HG03060 (cell line): ENCODE data around the gene CDH23.

Experiments used
- ATAC-seq: cut with Tn5 transposase; IDR thresholded peaks from one replicate; pipeline ENCODE4 v1.9.1; 2021; ENCODE audit warnings: low read depth, moderate number of reproducible peaks; ENCODE audit not compliant: unreplicated experiment

The CDH23 gene

DNA sequence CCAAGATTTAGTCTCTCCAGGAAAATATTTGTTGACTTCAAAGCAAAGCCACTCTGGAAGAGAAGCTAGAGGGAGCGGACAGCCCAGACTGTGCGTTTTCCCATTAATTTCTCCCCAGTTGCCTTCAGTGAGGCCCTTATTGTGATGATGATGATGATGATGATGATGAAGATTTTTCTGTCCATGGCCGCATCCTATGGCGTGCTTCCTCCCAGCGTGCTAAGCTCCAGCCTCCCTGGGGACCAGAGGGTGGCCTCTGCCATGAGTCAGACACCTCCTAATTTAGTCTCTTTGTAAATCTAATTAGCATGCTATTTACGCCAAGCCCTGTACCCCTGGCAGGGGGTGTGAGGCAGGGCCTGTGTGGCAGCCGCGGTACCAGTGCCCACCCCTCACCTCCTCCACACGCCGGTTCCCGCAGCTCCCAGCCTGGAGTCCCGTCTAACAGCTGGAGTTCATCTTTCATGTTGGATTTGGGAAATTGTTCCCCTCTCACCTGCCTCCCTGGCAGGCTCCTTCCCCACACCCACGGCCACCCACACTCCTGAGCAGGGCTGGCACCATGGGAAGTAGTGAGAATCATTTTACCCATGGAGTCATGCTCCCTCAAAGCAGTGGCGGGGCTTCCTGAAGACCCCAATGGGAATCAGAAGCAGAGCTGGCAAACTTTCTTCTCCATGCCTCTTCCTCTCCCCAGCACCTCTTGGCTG, 230.7 kb downstream of the CDH23 start:
- ATAC-seq, result no peak

- ATAC-seq, result no peak
These were observed 231.2 kb downstream of the CDH23 start for GRCh38 chr10:71627956-71628355.

- no peak for ATAC-seq
These were observed 232.4 kb downstream of the CDH23 start for GRCh38 chr10:71629131-71629530.

DNA sequence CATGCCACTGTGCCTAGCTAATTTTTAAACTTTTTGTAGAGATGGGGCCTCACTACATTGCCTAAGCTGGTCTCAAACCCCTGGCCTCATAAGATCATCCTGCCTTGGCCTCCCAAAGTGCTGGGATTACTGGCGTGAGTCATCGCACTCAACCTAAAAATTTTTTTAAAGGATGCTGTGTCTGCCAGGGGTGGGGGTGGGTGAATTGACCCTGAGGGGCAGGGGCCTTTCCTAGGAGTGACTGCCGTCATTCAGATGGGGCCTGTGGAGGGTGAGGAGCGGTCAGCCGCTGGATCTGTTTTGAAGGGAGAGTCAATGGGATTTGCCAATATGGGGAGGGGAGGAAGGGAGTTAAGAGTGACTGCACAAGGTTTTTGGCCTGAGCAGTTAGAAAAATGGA, 233.4 kb downstream of the CDH23 start:
- no peak for ATAC-seq

GRCh38 chr10:71631007-71631861, 234.5 kb downstream of the CDH23 start:
- no peak for ATAC-seq

GRCh38 chr10:71632200-71632820, 235.6 kb downstream of the CDH23 start:
- ATAC-seq, result no peak

- no peak for ATAC-seq
These were observed 236.3 kb downstream of the CDH23 start for GRCh38 chr10:71632896-71633600.

DNA sequence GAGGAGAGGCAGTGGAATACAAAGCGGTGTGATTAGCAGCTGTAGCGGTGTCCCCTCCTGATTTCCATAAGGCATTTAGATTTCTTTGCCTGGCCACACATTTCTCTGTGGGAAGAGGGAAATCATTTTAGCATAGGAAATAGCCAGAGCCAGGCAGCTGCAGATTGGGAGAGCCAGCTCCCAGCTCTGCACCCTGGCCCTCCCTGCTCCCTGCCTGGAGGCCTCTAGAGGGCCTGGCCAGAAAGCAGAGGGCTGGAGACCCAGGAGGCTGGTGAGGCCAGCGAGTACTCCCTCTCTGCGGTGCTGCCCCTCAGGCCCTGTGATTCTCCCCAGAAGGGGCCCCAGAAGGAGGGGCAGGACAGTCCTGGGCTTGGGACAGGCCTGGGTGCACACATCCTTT, 237.2 kb downstream of the CDH23 start:
- ATAC-seq, result no peak

DNA sequence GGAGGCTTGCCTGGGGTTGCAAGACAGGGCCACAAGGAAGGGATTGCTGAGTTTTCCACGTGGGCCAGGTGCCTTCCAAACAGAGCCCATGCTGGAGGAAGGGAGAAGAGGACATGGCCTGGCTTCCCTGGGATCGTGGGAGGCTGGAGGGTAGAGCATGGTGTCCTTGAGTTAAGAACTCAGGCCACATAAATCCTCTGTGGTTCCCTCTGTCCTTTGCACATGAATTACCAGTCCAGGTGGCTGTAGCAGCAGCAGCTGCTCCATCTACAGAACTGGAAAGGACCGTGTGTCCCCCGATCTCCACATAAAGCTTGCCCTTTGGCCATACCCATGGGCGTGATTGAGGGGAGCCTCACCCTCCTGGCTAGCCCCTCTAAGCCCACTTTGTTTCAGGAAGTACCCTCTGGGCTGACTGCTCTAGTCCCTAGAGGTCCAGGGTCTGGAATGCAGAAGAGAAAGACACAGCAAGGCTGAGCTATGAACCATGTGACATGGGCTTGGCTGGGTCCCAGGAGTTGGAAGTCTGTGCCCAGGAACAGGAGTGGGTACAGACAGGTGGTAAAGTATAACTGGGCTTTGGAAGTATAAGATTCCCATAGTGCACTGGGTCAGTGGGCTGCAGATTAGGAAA, 237.9 kb downstream of the CDH23 start:
- ATAC-seq, result no peak

GRCh38 chr10:71635251-71635866, 238.6 kb downstream of the CDH23 start:
- ATAC-seq, result no peak

DNA sequence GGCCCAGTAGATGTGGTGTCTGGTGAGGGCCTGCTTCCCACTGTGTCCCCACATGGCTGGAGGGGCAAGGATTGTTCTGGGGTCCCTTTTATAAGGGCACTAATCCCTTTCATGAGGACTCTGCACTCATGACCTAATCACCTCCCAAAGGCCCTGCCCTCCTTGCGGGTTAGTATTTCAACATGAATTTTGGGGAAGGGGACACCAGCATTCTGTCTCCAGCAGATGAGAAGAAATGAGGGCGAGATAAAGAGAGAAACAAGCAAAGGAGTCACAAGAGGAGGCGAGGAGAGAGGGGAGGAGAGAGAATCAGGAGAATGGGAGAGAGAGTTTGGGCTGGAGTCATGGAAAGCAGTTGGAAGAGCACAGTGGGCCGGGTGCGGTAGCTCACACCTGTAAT, 239.1 kb downstream of the CDH23 start:
- no peak for ATAC-seq

DNA sequence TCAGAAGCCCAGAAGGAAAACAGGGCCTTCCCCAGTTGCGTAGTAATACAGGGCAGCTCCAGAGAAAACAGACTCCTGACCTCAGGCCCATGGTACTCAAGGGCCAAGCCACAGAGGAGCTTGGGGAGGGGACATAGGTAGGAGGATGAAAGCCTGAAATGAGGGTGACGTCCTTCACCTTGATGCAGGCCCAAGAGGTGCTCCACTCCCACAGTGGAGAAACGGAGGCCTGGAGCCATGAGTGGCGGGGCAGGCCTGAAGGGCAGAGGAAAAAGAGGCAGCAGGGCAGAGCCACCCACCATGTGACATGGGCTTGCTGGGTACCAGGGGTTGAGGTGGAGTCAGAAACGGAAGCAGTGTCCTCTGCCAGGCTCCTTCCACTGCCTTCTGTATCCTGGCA, 239.9 kb downstream of the CDH23 start:
- ATAC-seq, result no peak

GRCh38 chr10:71637305-71637704, 240.6 kb downstream of the CDH23 start:
- ATAC-seq, result no peak

DNA sequence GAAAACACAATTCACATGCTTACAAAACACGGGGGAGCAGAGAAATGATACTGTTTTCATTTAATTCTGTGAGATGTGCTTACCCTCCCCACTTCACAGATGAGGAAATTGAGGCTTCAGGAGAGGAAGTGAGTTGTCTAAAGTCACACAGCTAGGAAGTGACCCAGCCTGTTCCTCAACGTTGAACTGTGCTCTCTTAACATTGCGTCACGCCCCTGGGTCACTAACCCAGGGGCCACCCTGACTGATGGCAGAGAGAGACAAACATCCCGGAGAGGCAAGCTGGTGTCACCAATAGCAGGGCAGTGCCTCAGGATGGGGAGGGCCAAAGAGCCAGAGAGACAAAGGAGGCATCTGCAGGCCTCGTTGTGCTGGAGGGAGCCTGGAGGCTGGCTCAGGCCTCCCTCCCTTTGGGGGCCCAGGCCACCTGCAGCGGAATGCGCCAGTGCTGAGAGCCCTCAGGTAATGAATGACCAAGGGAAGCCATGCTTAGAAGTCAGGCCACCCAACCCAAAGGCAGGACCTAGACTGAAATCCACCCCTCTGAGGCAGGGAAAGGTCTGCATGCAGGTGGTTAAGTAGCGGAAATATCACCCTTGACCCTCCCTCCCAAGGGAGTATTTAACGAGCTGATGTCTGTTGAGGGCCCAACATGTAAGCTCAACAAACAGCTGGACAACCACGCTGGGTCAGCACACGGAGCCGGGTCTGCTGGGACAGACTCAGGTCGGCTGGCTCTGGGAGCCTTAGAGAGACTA, 241.5 kb downstream of the CDH23 start:
- ATAC-seq, result no peak

DNA sequence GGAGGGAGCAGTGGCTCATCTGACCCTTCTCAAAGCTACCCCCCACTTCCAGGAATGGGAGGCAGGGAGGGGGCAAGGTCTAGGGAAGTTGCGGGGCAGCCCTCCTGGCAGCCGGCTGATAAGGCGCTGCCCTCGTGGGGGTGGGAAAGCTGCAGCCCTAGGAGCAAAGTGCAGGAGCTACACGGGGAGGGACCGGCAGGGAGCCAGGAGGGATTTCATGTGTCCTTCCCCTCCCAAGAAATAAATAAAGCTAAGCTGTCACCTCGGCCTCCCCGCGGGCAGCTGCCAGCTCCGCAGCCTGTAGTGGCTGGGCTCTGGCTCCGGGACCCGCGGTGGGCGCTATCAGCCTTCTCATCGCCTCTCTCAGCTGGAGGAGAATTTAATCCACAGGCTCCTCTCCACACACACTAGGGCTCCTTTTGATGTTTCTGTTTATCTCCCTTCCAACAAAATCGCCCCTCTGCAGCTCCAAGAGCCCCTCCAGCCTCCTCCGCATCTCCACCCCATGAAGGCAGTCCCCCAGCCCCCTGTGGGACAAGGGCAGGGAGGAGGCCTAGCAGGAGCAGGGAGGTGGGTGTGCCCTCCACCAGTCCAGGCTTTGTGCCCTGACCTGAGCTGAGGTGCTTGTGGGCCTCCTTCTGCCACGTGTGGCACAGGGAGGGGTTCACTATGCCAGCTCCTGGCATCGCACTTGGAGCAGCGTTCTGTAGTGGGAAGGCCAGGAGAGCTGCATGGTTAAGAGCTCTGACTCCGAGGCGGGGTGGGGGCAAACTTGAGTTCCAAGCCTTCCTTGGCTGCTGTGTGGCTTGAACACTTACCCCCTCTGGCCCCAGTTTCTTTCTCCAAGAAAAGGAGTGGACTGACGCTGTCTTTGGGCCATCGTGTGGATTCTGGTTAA, 242.4 kb downstream of the CDH23 start:
- no peak for ATAC-seq

- no peak for ATAC-seq
These were observed 243.9 kb downstream of the CDH23 start for GRCh38 chr10:71640607-71641006.

DNA sequence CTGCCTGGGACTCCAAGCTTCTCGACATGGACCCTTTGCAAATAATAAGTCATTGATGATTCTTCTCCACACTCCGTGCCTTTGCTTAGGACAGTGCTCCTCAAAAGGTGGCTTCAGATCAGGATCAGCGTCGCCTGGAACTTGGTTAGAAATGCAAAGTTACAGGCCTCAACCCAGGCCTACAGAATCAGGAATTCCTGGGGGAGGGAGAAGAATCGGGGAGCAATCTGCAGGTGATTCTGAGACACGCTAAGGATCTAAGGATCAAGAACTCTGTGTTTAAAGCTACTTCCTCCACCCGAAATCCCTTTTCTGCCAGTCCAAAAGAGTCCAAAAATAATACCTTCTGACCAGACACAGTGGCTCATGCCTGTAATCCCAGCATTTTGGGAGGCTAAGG, 244.7 kb downstream of the CDH23 start:
- ATAC-seq, result no peak

DNA sequence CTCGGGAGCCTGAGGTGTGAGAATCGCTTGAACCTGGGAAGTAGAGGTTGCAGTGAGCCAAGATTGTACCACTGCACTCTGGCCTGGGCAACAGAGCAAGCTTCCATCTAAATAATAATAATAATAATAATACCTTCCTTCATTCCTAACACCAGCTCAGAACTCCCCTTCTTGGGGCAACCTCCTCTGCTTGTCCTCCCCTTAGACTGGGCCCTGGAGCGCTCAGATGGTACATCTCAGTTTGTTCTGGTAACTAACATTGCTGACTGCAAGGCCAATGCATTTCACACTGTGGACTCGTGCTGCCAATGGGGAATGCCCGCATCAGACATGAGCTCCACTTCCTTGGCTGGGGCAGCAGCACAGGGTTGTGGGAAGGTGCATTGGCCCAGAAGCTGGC, 245.3 kb downstream of the CDH23 start:
- ATAC-seq, result no peak
